Motor neuron (in vitro differentiated cells): Measurements from ENCODE around the gene FAM156B. TPM values are rescaled to one million over a fixed set of nuclear protein-coding genes. Genes with fewer than 3 reads are reported as not detected.
"Not testable (repeated sequence)": the region's sequence is repeated elsewhere in the genome, so short reads cannot be mapped to it uniquely, and the experiment has no call there.

Experiments
- ATAC-seq, 8 experiments: fragments of 200-7000 bp; cut with Tn5 transposase; replicated peaks in 6 of 8; 2 replicates each; pipeline ENCODE4 v1.8.0; 2021; ENCODE audit warnings: mild to moderate bottlenecking in 8 of 8, moderate library complexity in 8 of 8
- H3K27ac ChIP-seq, 2 donors: fragments of 250-450 bp; sonication (Bioruptor Pico); 2 replicates each; pipeline ENCODE4 v1.9.0; 2021; ENCODE audit warnings: antibody characterized with exemption in 2 of 2, mild to moderate bottlenecking in 2 of 2, moderate library complexity in 1 of 2
- H3K4me1 ChIP-seq, 2 donors: fragments of 250-450 bp; sonication (Bioruptor Pico); replicated peaks in 1 of 2; 2 replicates each; pipeline ENCODE4 v1.6.1; 2021; ENCODE audit warnings: antibody characterized with exemption in 2 of 2, mild to moderate bottlenecking in 2 of 2, moderate library complexity in 1 of 2
- H3K4me3 ChIP-seq, 5 donors: fragments of 250-450 bp; sonication (Bioruptor Pico); 2 replicates each; pipeline ENCODE4 v1.9.0; 2021; ENCODE audit warnings: antibody characterized with exemption in 5 of 5, mild to moderate bottlenecking in 5 of 5, moderate library complexity in 4 of 5
- WGBS, 10 experiments: fragments of 450-650 bp; shearing (Covaris generic); methylation state at CpG; one replicate each; pipeline ENCODE4 v1.0.0; 2022; 5-methylcytosine and 5-hydroxymethylcytosine counted together
- in situ Hi-C, 9 experiments: fragments of 400-800 bp; cut with MboI; loops; one replicate each; pipeline ENCODE4 v1.15.0; 2021; ENCODE audit warnings: low sequenced_read_pairs in 9 of 9, low pct_unique_long_range_greater_than_20kb in 2 of 9; ENCODE audit not compliant: unreplicated experiment in 9 of 9
- total RNA-seq, 8 experiments: library from RNA; unstranded; fragments of 300-600 nt; gene quantifications; 2 replicates each; pipeline versions ENCODE4 v1.2.3 to v1.2.4, GENCODE V29; 2022

FAM156B gene
- total RNA-seq, 8 experiments from 2014 or later = 13.0 to 30.4 (median 23.3) TPM

DNA sequence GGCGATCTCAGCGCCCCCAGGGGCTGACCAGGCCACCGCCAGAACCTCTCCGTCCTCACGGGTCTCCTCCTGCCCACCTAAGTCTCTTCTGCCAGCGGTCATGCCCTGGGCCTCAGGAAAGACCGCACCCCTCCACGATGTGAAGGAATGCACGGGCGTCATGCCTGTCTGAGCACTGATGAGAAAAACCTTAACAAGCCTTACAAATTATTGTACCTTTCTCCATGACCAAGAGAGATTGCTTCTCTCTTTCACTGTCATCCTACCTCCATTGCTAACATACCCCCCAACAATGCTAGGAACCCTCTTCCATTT lies 38.3 kb downstream of the FAM156B start:
- 24% methylated on average over 5 of the region's 10 CpGs; no CpG with 5 or more reads in 9 of the 10 experiments for WGBS, 10 experiments
- H3K4me1 ChIP-seq, in situ Hi-C loops: not testable (repeated sequence)
- peak overlapping the region; percentile 94 to 98 for H3K27ac ChIP-seq
- peak overlapping the region; percentile 46 to 68 (median 61) for H3K4me3 ChIP-seq
- peak in 4 of 8 experiments; percentile 14 to 32 (median 27) for ATAC-seq

DNA sequence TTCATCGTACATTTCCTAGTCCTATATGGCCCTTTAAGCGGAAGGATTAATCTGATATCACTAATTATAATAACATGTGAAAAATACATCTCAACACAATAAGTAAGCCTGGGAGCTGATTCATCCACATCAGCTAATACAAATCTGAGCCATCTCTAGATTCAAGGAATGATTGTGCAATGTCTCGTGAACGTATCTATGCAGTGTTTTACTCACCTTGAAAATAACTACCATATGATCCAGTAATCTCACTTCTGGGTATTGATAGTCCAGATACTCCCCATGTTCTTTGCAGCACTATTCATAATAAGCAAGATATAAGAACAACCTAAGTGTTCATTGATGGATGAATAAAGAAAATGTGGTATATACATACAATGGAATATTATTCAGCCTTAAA lies 43.6 kb downstream of the FAM156B start:
- no CpG with 5 or more reads among the region's 4 CpGs for WGBS, 10 experiments

DNA sequence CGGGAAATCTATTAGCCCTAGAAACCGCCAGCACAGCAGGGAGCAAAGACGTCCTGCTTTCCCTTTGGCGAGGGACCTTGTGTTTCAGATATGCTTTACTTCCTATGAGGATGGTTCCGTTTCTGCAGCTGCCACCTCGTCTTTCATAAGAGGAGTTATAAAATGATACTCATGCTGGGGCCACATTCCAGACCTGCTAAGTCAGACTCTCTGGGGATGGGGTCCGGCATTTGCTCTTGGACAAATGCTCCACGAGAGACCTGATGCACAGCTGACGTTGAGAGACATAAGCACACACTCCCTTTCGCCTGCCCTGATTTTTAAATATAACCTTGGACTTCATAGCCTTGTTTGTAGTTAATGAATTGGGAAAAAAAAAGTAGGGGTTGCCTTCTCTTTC lies 44.6 kb downstream of the FAM156B start:
- in situ Hi-C loops, H3K27ac ChIP-seq: not testable (repeated sequence)
- no CpG with 5 or more reads among the region's 10 CpGs for WGBS, 10 experiments

More for the DNA sequence above, 43.6 kb downstream of the FAM156B start:
- H3K4me3 ChIP-seq, ATAC-seq, in situ Hi-C loops, H3K27ac ChIP-seq, H3K4me1 ChIP-seq: not testable (repeated sequence)

DNA sequence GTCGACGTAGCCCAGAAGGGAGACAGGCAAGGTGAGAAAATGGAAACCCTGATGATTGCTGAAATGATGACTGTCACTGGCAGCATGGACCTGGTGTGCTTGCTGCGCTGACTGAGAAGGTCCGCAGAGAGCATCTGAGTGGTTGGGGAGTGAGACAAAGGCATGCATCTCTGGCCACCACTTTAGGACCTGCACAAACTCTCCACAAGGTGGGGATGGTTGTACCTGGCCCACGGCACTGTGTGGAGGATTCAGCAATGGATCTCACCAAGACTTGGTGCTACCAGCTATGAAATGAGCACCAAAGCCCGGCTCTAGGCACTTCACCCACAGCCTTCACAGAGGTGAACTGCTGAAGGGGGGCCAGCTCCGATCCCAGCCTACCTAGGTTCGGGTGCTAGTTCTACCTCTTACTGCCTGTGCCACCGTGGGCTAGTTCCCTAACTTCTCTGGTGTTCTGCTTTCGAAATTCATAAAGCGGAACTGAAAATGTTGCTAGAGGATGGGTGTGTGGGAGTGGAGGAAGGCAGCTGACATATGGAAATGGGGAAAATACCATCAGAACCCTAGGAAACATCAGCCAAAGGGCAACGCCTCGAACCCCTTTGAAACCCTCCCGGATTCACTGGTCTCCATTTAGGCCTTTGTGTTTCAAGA lies 48.8 kb downstream of the FAM156B start:
- not testable (repeated sequence) for ATAC-seq

More for the DNA sequence above, 44.6 kb downstream of the FAM156B start:
- not testable (repeated sequence) for H3K4me3 ChIP-seq, H3K4me1 ChIP-seq, ATAC-seq

DNA sequence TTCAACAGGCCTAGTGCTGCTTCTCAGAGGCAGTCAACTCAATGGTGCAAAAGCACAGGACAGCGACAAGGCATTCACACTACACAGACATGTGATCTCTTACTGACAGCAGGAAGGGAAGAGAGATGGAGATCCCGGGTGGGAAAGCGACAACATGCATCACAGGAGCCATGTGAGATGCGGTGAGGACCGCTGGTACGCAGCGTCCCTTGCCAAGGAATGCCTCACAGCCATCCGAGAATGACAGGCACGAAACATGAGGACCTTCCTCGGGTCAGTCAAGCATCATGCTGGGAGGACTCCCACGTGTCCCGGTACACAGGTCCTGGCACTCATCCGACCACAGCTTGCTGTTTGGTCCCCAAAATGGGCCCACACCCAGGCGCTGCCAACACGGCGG lies 50.4 kb downstream of the FAM156B start:
- in situ Hi-C loops, H3K4me1 ChIP-seq, ATAC-seq, H3K27ac ChIP-seq, H3K4me3 ChIP-seq: not testable (repeated sequence)
- WGBS, 10 experiments = no CpG with 5 or more reads among the region's 16 CpGs

More for the DNA sequence above, 48.8 kb downstream of the FAM156B start:
- H3K27ac ChIP-seq, in situ Hi-C loops, H3K4me3 ChIP-seq, H3K4me1 ChIP-seq: not testable (repeated sequence)
- WGBS, 10 experiments = no CpG with 5 or more reads among the region's 14 CpGs

DNA sequence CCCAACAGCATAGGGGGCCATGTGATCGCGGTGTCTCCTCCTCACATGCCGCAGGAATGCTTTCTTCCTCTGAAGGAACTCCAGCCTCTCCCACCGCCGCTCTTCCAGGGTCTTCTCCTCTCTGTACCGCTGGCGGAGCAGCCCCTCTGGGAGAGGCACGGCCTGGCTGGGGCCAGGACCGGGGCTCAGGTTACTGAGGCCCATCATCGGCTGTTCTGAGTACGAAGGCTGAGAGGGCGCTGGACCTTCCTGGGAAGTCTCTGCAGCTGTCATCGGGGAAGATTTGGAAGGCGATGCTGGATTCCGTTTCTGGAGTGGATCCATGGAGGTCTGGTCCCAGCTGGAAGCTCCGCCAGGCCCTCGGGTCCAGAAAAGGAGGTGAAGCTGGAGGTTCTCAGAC lies 51.1 kb downstream of the FAM156B start:
- ATAC-seq, H3K27ac ChIP-seq, H3K4me3 ChIP-seq, in situ Hi-C loops, H3K4me1 ChIP-seq: not testable (repeated sequence)
- no CpG with 5 or more reads among the region's 17 CpGs for WGBS, 10 experiments

DNA sequence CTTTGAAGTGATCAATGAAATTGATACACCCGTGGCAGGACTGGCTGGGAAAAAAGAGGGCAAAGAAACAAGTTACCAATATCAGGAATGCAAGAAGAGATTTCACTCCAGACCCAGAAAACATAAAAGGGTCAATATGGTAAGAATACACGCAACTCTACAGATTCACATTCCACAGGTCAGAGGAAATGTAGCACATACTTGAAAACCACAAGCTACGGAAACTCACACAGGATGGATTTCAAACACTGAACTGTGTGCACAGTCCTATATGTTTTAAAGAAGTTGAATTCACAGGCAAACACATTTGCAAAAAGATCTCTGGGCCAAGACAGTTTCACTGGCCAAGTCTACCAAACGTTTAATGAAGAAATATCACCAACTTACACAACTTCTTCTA lies 52.2 kb downstream of the FAM156B start:
- ATAC-seq, in situ Hi-C loops, H3K4me3 ChIP-seq, H3K27ac ChIP-seq, H3K4me1 ChIP-seq: not testable (repeated sequence)
- WGBS, 10 experiments = no CpG with 5 or more reads among the region's 4 CpGs

DNA sequence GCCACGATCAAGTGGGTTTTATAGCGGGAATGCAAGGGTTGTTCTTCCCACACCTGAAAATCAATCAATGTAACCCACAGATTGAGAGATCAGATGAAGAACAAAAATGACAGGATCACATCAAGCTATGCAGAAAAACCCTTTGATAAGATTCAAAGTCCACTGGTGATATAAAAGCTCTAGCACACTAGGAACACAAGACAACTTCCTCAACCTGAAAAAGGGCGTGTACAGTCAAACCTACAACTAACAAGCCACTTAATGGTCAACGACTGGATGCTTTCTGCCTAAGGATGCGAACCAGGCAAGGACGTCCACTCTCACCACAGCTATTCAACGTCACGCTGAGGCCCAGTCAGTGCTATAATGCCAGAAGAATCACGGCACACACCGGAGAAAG lies 52.8 kb downstream of the FAM156B start:
- ATAC-seq, H3K27ac ChIP-seq, H3K4me1 ChIP-seq, in situ Hi-C loops, H3K4me3 ChIP-seq: not testable (repeated sequence)
- WGBS, 10 experiments = no CpG with 5 or more reads among the region's 10 CpGs

Other genes with a start within 250 kb of the FAM156B start
- gene SSX7, start 242.4 kb upstream of the FAM156B start, total RNA-seq = not detected
- not detected for gene SSX2, start 190.2 kb upstream of the FAM156B start, total RNA-seq
- under 1 TPM in 1 of 8 experiments, not detected in 7; 0.28 TPM for gene SSX2B, start 146.1 kb upstream of the FAM156B start, total RNA-seq
- not detected for gene SPANXN5, start 99.9 kb upstream of the FAM156B start, total RNA-seq
- gene XAGE5, start 86.0 kb upstream of the FAM156B start, total RNA-seq = not detected
- not detected for gene XAGE3, start 29.2 kb upstream of the FAM156B start, total RNA-seq
- gene FAM156A, start 61.2 kb downstream of the FAM156B start, total RNA-seq = 10 to 100 TPM; 12.6 to 29.0 (median 20.2) TPM
- 10 to 100 TPM in 5 of 8 experiments, 1 to 10 TPM in 2, under 1 TPM in 1; 0.41 to 47.2 (median 22.5) TPM for gene GPR173, start 151.5 kb downstream of the FAM156B start, total RNA-seq
- gene TSPYL2, start 185.0 kb downstream of the FAM156B start, total RNA-seq = 10 to 100 TPM; 14.9 to 66.1 (median 31.3) TPM
- gene KANTR, start 196.8 kb downstream of the FAM156B start, total RNA-seq = 10 to 100 TPM in 6 of 8 experiments, 1 to 10 TPM in 2; 7.0 to 26.9 (median 18.3) TPM